Bronchus fibroblast of lung (primary cell): ENCODE measurements around the gene GSTA1. TPM values are rescaled to one million over a fixed set of nuclear protein-coding genes. Genes with fewer than 3 reads are reported as not detected.

ENCODE experiments used
- total RNA-seq: library from RNA; depleted of rRNA; stranded (reverse); fragments of >200 nt; gene quantifications from 2 replicates; pipeline ENCODE4 v1.2.3, GENCODE V29; 2015

Gene GSTA1
- not detected in 2 replicates for total RNA-seq

GRCh38 chr6:52803668-52804255 is at the start of gene GSTA1:
Gene GSTA1 (minus strand): TSS chr6:52803816. CDS start chr6:52799267, 4,549 bp downstream.

GRCh38 chr6:52840763-52841585 is 37.4 kb upstream of the GSTA1 start, which contains the start of gene GSTA5:
Gene GSTA5 (minus strand): TSS chr6:52840813.

GRCh38 chr6:52763322-52763916 is 40.2 kb downstream of the GSTA1 start, which contains the start of gene GSTA2:
Gene GSTA2 (minus strand): TSS chr6:52763475. CDS start chr6:52757947, 5,528 bp downstream.

Other genes with a start within 250 kb of the GSTA1 start
- 84.1 and 90.4 TPM in 2 replicates for gene TRAM2, start 226.8 kb downstream of the GSTA1 start, total RNA-seq
- gene TMEM14A, start 132.7 kb downstream of the GSTA1 start, total RNA-seq = 36.4 and 49.8 TPM in 2 replicates
- not detected in 2 replicates for gene GSTA2, start 40.3 kb downstream of the GSTA1 start, total RNA-seq
- not detected in 2 replicates for gene GSTA5, start 37.0 kb upstream of the GSTA1 start, total RNA-seq
- gene GSTA3, start 105.9 kb upstream of the GSTA1 start, total RNA-seq = not detected in 2 replicates
- 38.9 and 44.2 TPM in 2 replicates for gene GSTA4, start 191.5 kb upstream of the GSTA1 start, total RNA-seq